GM12878 (cell line): ENCODE results near the gene CCR7. TPM values are rescaled to one million over a fixed set of nuclear protein-coding genes. Genes with fewer than 3 reads are reported as not detected.

Experiments used
- HCFC1 ChIP-seq: fragments of 150-350 bp; IDR thresholded peaks from 2 replicates; pipeline ENCODE4 v1.6.1; 2014; ENCODE audit warnings: low read length
- HDGF ChIP-seq: fragments of 450-650 bp; IDR thresholded peaks from 2 replicates; pipeline ENCODE4 v1.6.1; 2016; ENCODE audit warnings: antibody characterized with exemption
- LARP7 ChIP-seq: fragments of 450-650 bp; IDR thresholded peaks from 2 replicates; pipeline ENCODE4 v1.6.1; 2017; ENCODE audit warnings: mild to moderate bottlenecking
- NKRF ChIP-seq: fragments of 450-650 bp; conservative IDR thresholded peaks from 2 replicates; pipeline ENCODE4 v1.6.1; 2017; ENCODE audit warnings: mild to moderate bottlenecking, moderate library complexity
- NR2F1 ChIP-seq: fragments of 450-650 bp; conservative IDR thresholded peaks from 2 replicates; pipeline ENCODE4 v1.6.1; 2017; ENCODE audit warnings: mild to moderate bottlenecking
- POLR2A ChIP-seq: IDR thresholded peaks from 2 replicates; pipeline ENCODE4 v1.6.1; 2011; ENCODE audit warnings: low read depth, mild to moderate bottlenecking, low read length
- POLR2AphosphoS5 ChIP-seq: IDR thresholded peaks from 2 replicates; pipeline ENCODE4 v1.6.1; 2011; ENCODE audit warnings: mild to moderate bottlenecking, low read length, inconsistent platforms
- SMAD1 ChIP-seq: fragments of 450-650 bp; IDR thresholded peaks from 2 replicates; pipeline ENCODE4 v1.6.1; 2018; ENCODE audit warnings: mild to moderate bottlenecking, low read depth; ENCODE audit not compliant: partially characterized antibody
- ZBTB33 ChIP-seq: fragments of 450-650 bp; IDR thresholded peaks from 2 replicates; pipeline ENCODE4 v1.6.1; 2017; ENCODE audit warnings: mild to moderate bottlenecking
- ZNF207 ChIP-seq: fragments of 450-650 bp; IDR thresholded peaks from 2 replicates; pipeline ENCODE4 v1.6.1; 2014; ENCODE audit warnings: antibody characterized with exemption, mild to moderate bottlenecking, borderline replicate concordance
- ZNF687 ChIP-seq: fragments of 450-650 bp; IDR thresholded peaks from 2 replicates; pipeline ENCODE4 v1.6.1; 2017; ENCODE audit warnings: mild to moderate bottlenecking, moderate library complexity
- polyA plus RNA-seq, 11 experiments: library from polyadenylated mRNA; depleted of rRNA in 4 of 11; unstranded in 6 of 11; stranded (reverse) in 5 of 11; fragments of >200 nt; fragmentation: Nextera tagmentation in 4 of 11; fragmentation: Illumina TruSeq in 1 of 11; extraction: Ambion mirVana in 4 of 11; extraction: Trizol in 1 of 11; gene quantifications; 1 replicate in 1 of 11; 2 replicates in 10 of 11; pipeline versions ENCODE4 v1.2.1 to v1.2.3, GENCODE V29; 2011 to 2016; ENCODE audit warnings: inconsistent platforms in 2 of 11, missing spikeins in 2 of 11, low read depth in 1 of 11
- total RNA-seq, 4 experiments: library from RNA; depleted of rRNA in 3 of 4; stranded (reverse); fragments of >200 nt in 3 of 4; fragmentation: Illumina TruSeq in 1 of 4; extraction: Trizol in 1 of 4; gene quantifications; 2 replicates each; pipeline versions ENCODE4 v1.2.1 to v1.2.3, GENCODE V29; 2013 to 2021
- TF ChIP-seq, protein P1 (sequence below): fragments of 450-650 bp; formaldehyde crosslinking; IDR thresholded peaks from 2 replicates; pipeline ENCODE4 v1.4.0; 2022; ENCODE audit warnings: mild to moderate bottlenecking, moderate library complexity
- TF ChIP-seq, protein P2 (sequence below): fragments of 150-350 bp; IDR thresholded peaks from 2 replicates; pipeline ENCODE4 v1.6.1; 2014; ENCODE audit warnings: mild to moderate bottlenecking, low read depth, low read length
- TF ChIP-seq, protein P3 (sequence below): IDR thresholded peaks from 2 replicates; pipeline ENCODE4 v1.6.1; 2011; ENCODE audit warnings: borderline replicate concordance, low read depth, mild to moderate bottlenecking, moderate library complexity, low read length; ENCODE audit not compliant: insufficient read depth, poor library complexity, severe bottlenecking

CCR7 gene
- total and polyA plus RNA-seq, 10 of the 15 experiments (the other 5 are each of a cell fraction or from before 2014, with no cell fraction given): 131 to 1,171 (median 260) TPM

- TF ChIP-seq, protein P1, sequence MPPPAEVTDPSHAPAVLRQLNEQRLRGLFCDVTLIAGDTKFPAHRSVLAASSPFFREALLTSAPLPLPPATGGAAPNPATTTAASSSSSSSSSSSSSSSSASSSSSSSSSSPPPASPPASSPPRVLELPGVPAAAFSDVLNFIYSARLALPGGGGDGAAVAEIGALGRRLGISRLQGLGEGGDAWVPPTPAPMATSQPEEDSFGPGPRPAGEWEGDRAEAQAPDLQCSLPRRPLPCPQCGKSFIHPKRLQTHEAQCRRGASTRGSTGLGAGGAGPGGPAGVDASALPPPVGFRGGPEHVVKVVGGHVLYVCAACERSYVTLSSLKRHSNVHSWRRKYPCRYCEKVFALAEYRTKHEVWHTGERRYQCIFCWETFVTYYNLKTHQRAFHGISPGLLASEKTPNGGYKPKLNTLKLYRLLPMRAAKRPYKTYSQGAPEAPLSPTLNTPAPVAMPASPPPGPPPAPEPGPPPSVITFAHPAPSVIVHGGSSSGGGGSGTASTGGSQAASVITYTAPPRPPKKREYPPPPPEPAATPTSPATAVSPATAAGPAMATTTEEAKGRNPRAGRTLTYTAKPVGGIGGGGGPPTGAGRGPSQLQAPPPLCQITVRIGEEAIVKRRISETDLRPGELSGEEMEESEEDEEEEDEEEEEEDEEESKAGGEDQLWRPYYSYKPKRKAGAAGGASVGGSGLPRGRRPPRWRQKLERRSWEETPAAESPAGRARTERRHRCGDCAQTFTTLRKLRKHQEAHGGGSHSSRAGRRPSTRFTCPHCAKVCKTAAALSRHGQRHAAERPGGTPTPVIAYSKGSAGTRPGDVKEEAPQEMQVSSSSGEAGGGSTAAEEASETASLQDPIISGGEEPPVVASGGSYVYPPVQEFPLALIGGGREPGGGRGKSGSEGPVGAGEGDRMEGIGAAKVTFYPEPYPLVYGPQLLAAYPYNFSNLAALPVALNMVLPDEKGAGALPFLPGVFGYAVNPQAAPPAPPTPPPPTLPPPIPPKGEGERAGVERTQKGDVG (CRISPR knock-in tag): peak; percentile 9; the same call in 1 of the 2 replicates
- TF ChIP-seq POLR2AphosphoS5 (peak; percentile 63), ZNF687 (peak; percentile 99), HCFC1 (no peak), NKRF (no peak), LARP7 (0 out of 2 replicates have a peak, but pooled peaks have one; percentile 38), SMAD1 (no peak), HDGF (no peak), POLR2A (0 out of 2 replicates have a peak, but pooled peaks have one; percentile 17), NR2F1 (peak; percentile 38; the same call in 1 of the 2 replicates), ZBTB33 (no peak), ZNF207 (no peak)
- TF ChIP-seq, protein P2, sequence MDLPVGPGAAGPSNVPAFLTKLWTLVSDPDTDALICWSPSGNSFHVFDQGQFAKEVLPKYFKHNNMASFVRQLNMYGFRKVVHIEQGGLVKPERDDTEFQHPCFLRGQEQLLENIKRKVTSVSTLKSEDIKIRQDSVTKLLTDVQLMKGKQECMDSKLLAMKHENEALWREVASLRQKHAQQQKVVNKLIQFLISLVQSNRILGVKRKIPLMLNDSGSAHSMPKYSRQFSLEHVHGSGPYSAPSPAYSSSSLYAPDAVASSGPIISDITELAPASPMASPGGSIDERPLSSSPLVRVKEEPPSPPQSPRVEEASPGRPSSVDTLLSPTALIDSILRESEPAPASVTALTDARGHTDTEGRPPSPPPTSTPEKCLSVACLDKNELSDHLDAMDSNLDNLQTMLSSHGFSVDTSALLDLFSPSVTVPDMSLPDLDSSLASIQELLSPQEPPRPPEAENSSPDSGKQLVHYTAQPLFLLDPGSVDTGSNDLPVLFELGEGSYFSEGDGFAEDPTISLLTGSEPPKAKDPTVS: no peak
- TF ChIP-seq, protein P3, sequence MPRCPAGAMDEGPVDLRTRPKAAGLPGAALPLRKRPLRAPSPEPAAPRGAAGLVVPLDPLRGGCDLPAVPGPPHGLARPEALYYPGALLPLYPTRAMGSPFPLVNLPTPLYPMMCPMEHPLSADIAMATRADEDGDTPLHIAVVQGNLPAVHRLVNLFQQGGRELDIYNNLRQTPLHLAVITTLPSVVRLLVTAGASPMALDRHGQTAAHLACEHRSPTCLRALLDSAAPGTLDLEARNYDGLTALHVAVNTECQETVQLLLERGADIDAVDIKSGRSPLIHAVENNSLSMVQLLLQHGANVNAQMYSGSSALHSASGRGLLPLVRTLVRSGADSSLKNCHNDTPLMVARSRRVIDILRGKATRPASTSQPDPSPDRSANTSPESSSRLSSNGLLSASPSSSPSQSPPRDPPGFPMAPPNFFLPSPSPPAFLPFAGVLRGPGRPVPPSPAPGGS: peak; percentile 18
These were observed 12.2 kb downstream of the CCR7 start (continued) for GRCh38 chr17:40552806-40553693.
